ENCODE results near the gene RRAS.

RRAS gene

DNA sequence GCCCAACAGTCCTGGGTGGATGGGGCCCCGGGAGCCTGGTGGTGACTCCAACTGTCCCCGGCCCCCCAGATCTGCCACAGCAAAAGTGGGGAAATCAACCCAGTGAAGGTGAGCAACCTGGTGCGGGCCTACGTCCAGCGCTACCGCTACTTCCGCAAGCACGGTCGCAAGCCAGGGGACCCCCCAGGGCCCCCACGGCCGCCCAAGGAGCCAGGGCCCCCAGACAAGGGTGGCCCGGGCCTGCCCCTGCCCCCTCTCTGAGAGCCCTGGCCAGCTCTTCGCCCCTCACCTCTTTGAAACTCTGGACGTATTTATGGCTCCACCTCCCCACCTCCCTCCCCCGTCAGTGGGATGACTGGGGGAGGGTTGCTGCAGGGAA lies 18.2 kb upstream of the RRAS start:
- no peak overlapping the region for H3K27ac ChIP-seq (ENCODE audit: low read length)
- no peaks in the 10 kb centered on the region for H3K27me3 ChIP-seq (replicated peaks; ENCODE audit: insufficient read depth, low read length)
- H4K20me1 ChIP-seq (ENCODE audit: insufficient read depth, low read length), result no peaks in the 10 kb centered on the region
- DNase-seq, result no peak
- H3K4me1 ChIP-seq (ENCODE audit: low read length), result peaks cover 6% of the 10 kb centered on the region
- no peak overlapping the region for H2AFZ ChIP-seq (ENCODE audit: low read length)
- no peak overlapping the region for H3K4me2 ChIP-seq (ENCODE audit: low read depth, low read length)
- no peaks in the 10 kb centered on the region for H3K9me2 ChIP-seq (replicated peaks; ENCODE audit: insufficient read depth, low read length)
- H3K9me3 ChIP-seq (replicated peaks; ENCODE audit: insufficient read depth, low read length), result no peaks in the 10 kb centered on the region
- H3K9ac ChIP-seq (ENCODE audit: low read length), result no peak overlapping the region
- H3K4me3 ChIP-seq (ENCODE audit: low read length), result no peak overlapping the region
- H3F3A ChIP-seq (ENCODE audit: insufficient read depth, low read length), result peaks cover 4% of the 10 kb centered on the region; the same call in 1 of the 2 replicates
- H3K36me3 ChIP-seq (replicated peaks; ENCODE audit: insufficient read depth, low read length), result no peaks in the 10 kb centered on the region; the same call in 1 of the 2 replicates
- TF ChIP-seq, protein P1, sequence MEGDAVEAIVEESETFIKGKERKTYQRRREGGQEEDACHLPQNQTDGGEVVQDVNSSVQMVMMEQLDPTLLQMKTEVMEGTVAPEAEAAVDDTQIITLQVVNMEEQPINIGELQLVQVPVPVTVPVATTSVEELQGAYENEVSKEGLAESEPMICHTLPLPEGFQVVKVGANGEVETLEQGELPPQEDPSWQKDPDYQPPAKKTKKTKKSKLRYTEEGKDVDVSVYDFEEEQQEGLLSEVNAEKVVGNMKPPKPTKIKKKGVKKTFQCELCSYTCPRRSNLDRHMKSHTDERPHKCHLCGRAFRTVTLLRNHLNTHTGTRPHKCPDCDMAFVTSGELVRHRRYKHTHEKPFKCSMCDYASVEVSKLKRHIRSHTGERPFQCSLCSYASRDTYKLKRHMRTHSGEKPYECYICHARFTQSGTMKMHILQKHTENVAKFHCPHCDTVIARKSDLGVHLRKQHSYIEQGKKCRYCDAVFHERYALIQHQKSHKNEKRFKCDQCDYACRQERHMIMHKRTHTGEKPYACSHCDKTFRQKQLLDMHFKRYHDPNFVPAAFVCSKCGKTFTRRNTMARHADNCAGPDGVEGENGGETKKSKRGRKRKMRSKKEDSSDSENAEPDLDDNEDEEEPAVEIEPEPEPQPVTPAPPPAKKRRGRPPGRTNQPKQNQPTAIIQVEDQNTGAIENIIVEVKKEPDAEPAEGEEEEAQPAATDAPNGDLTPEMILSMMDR (IDR thresholded peaks at IDR 0.05; ENCODE audit: low read length), result no peak
- TF ChIP-seq EZH2 (optimal IDR thresholded peaks at IDR 0.05; ENCODE audit: low read depth, low read length) (no peak), EZH2phosphoT487 (IDR thresholded peaks at IDR 0.05; ENCODE audit: low read length) (no peak)
- peaks cover 15% of the 10 kb centered on the region for H3K79me2 ChIP-seq (ENCODE audit: low read length)

DNA sequence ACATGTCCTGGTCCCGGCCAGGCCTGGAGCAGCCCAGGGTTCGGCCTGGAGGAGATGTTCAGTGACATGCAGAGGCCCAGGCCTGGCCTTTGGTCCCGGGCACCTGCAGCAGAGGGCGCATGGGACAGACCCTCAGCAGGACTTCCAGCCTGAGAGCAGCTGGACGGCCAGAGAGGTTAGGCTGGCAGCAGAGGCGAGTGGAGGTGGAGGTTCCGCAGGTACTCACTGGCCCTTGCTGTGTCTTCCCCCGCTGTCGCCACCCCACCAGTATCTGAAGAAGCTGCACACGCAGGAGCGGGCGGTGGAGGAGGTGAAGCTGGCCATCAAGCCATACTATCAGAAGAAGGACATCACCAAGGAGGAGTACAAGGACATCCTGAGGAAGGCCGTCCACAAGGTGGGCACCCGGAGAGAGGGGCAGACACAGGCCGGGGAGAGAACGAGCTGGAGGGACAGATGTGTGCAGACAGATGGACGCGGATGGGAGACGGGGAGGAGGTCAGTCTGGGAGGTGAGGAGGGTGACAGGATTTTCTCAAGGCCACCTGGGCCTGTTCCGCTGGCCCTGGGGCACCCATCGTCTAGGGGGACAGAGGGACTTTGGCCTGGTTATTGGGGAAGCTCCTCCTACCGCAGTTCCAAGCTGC lies 17.7 kb upstream of the RRAS start:
- H3K36me3 ChIP-seq (replicated peaks; ENCODE audit: insufficient read depth, low read length), result no peaks in the 10 kb centered on the region; the same call in 1 of the 2 replicates
- H3K4me3 ChIP-seq (ENCODE audit: low read length), result no peak overlapping the region
- peaks cover 10% of the 10 kb centered on the region for H3K79me2 ChIP-seq (ENCODE audit: low read length)
- H4K20me1 ChIP-seq (ENCODE audit: insufficient read depth, low read length), result no peaks in the 10 kb centered on the region
- no peak for DNase-seq
- H3F3A ChIP-seq (ENCODE audit: insufficient read depth, low read length), result no peaks in the 10 kb centered on the region
- H2AFZ ChIP-seq (ENCODE audit: low read length), result no peak overlapping the region
- no peak overlapping the region for H3K27ac ChIP-seq (ENCODE audit: low read length)
- H3K9me3 ChIP-seq (replicated peaks; ENCODE audit: insufficient read depth, low read length), result no peaks in the 10 kb centered on the region
- H3K4me2 ChIP-seq (ENCODE audit: low read depth, low read length), result no peak overlapping the region
- H3K9me2 ChIP-seq (replicated peaks; ENCODE audit: insufficient read depth, low read length), result no peaks in the 10 kb centered on the region
- TF ChIP-seq EZH2 (optimal IDR thresholded peaks at IDR 0.05; ENCODE audit: low read depth, low read length) (no peak), EZH2phosphoT487 (IDR thresholded peaks at IDR 0.05; ENCODE audit: low read length) (no peak)
- TF ChIP-seq, protein P1 (IDR thresholded peaks at IDR 0.05; ENCODE audit: low read length), result no peak
- H3K9ac ChIP-seq (ENCODE audit: low read length), result no peak overlapping the region
- peaks cover 1% of the 10 kb centered on the region; the same call in 1 of the 2 replicates for H3K4me1 ChIP-seq (ENCODE audit: low read length)
- H3K27me3 ChIP-seq (replicated peaks; ENCODE audit: insufficient read depth, low read length), result no peaks in the 10 kb centered on the region

- Histone ChIP-seq H3K36me3 (replicated peaks; ENCODE audit: insufficient read depth, low read length) (no peaks in the 10 kb centered on the region; the same call in 1 of the 2 replicates), H3K9me2 (replicated peaks; ENCODE audit: insufficient read depth, low read length) (no peaks in the 10 kb centered on the region), H3K4me2 (ENCODE audit: low read depth, low read length) (no peak overlapping the region), H3K27me3 (replicated peaks; ENCODE audit: insufficient read depth, low read length) (no peaks in the 10 kb centered on the region), H3F3A (ENCODE audit: insufficient read depth, low read length) (no peaks in the 10 kb centered on the region), H3K79me2 (ENCODE audit: low read length) (no peaks in the 10 kb centered on the region), H3K4me3 (ENCODE audit: low read length) (no peak overlapping the region), H2AFZ (ENCODE audit: low read length) (no peak overlapping the region), H3K9me3 (replicated peaks; ENCODE audit: insufficient read depth, low read length) (no peaks in the 10 kb centered on the region), H3K27ac (ENCODE audit: low read length) (no peak overlapping the region), H3K4me1 (ENCODE audit: low read length) (no peaks in the 10 kb centered on the region), H4K20me1 (ENCODE audit: insufficient read depth, low read length) (no peaks in the 10 kb centered on the region), H3K9ac (ENCODE audit: low read length) (no peak overlapping the region)
- no peak for DNase-seq
- TF ChIP-seq, protein P1 (IDR thresholded peaks at IDR 0.05; ENCODE audit: low read length), result no peak
- TF ChIP-seq EZH2phosphoT487 (IDR thresholded peaks at IDR 0.05; ENCODE audit: low read length), result no peak
- no peak for TF ChIP-seq EZH2 (optimal IDR thresholded peaks at IDR 0.05; ENCODE audit: low read depth, low read length)
Observed at GRCh38 chr19:49656456-49657109, 16.6 kb upstream of the RRAS start.
